K562 (cell line): ENCODE measurements around the gene TNFRSF18. TPM values are rescaled to one million over a fixed set of nuclear protein-coding genes. Genes with fewer than 3 reads are reported as not detected.

Source experiments
- CLOCK ChIP-seq: fragments of 250-450 bp; sonication (Bioruptor Pico); IDR thresholded peaks from 2 replicates; pipeline ENCODE4 v1.4.0; 2020; ENCODE audit warnings: mild to moderate bottlenecking, moderate library complexity, borderline replicate concordance
- ID3 ChIP-seq, 2 experiments: fragments of 250-450 bp in 1 of 2; fragments of 450-650 bp in 1 of 2; sonication (Bioruptor Pico) in 1 of 2; IDR thresholded peaks; 2 replicates each; pipeline versions ENCODE4 v1.6.1 to v1.8.0; 2016 to 2021; ENCODE audit warnings: mild to moderate bottlenecking in 2 of 2, moderate library complexity in 2 of 2, missing compliant biosample characterization in 1 of 2, missing genetic modification characterization in 1 of 2
- MGA ChIP-seq: fragments of 450-650 bp; IDR thresholded peaks from 2 replicates; pipeline ENCODE4 v1.6.1; 2016; ENCODE audit warnings: mild to moderate bottlenecking, moderate library complexity
- NR2C2 ChIP-seq, 2 experiments: fragments of 200-800 bp in 1 of 2; sonication (Bioruptor generic) in 1 of 2; sonication (generic) in 1 of 2; formaldehyde crosslinking in 1 of 2; IDR thresholded peaks; 2 replicates each; pipeline versions ENCODE4 v1.6.1 to v1.8.0; 2016 to 2022; ENCODE audit warnings: mild to moderate bottlenecking in 1 of 2, missing compliant biosample characterization in 1 of 2, missing genetic modification characterization in 1 of 2, missing genetic modification reagents in 1 of 2
- RNF2 ChIP-seq: sonication (generic); IDR thresholded peaks from 2 replicates; pipeline ENCODE4 v1.6.1; 2016
- SRSF3 ChIP-seq: fragments of 200-400 bp; formaldehyde crosslinking; IDR thresholded peaks from 2 replicates; pipeline ENCODE4 v1.6.1; 2016; ENCODE audit warnings: mild to moderate bottlenecking, low read length, moderate library complexity; ENCODE audit not compliant: insufficient read depth
- ZNF764 ChIP-seq: fragments of 250-450 bp; sonication (Bioruptor Pico); IDR thresholded peaks from 2 replicates; pipeline ENCODE4 v1.4.0; 2020; ENCODE audit warnings: low read depth, mild to moderate bottlenecking, moderate library complexity
- polyA plus RNA-seq, 8 experiments: library from polyadenylated mRNA; depleted of rRNA in 4 of 8; stranded (reverse) in 5 of 8; unstranded in 3 of 8; fragments of >200 nt; fragmentation: Nextera tagmentation in 2 of 8; fragmentation: Illumina TruSeq in 1 of 8; extraction: Ambion mirVana in 2 of 8; extraction: Trizol in 1 of 8; gene quantifications; 2 replicates each; pipeline versions ENCODE4 v1.2.1 to v1.2.3, GENCODE V29; 2011 to 2014; ENCODE audit warnings: inconsistent platforms in 1 of 8, missing spikeins in 1 of 8
- total RNA-seq, 7 experiments: library from RNA; depleted of rRNA in 6 of 7; stranded (reverse); fragments of >200 nt in 6 of 7; fragmentation: Illumina TruSeq in 2 of 7; extraction: Trizol in 2 of 7; gene quantifications; 2 replicates each; pipeline versions ENCODE4 v1.2.1 to v1.2.3, GENCODE V29; 2011 to 2021; ENCODE audit warnings: low replicate concordance in 1 of 7

Gene TNFRSF18
- total and polyA plus RNA-seq, 9 of the 15 experiments (the other 6 are each of a cell fraction or from before 2014, with no cell fraction given): 0.24 to 0.27 TPM; not detected in 7

- TF ChIP-seq CLOCK (no peak), MGA (no peak), ZNF764 (no peak), RNF2 (no peak), SRSF3 (no peak), ID3 (CRISPR knock-in tag; IDR thresholded peaks at IDR 0.05) (no peak), ID3 (tag; IDR thresholded peaks at IDR 0.05) (no peak), NR2C2 (CRISPR knock-in tag; IDR thresholded peaks at IDR 0.05) (no peak), NR2C2 (tag; IDR thresholded peaks at IDR 0.05) (no peak)
Observed at GRCh38 chr1:1196431-1197187, 9.8 kb downstream of the TNFRSF18 start (continued).
